GM12864 (cell line): Measurements from ENCODE around the gene UBAC2.

Experiments
- DNase-seq: peaks from one replicate; pipeline ENCODE4 v3.0.0-alpha.2; 2011; ENCODE audit warnings: low read depth
- H3K4me3 ChIP-seq: 2 replicates; pipeline ENCODE4 v1.5.1; 2011; ENCODE audit warnings: mild to moderate bottlenecking, low read depth, low read length, control low read depth
- CTCF ChIP-seq: IDR thresholded peaks from 2 replicates; pipeline ENCODE4 v1.5.1; 2011; ENCODE audit warnings: low read depth, mild to moderate bottlenecking, moderate library complexity, low read length, control low read depth, inconsistent platforms; ENCODE audit errors: missing control alignments

The UBAC2 gene

GRCh38 chr13:99334221-99334620 lies 133.6 kb downstream of the UBAC2 start:
- no peak for TF ChIP-seq CTCF
- no peak overlapping the region for H3K4me3 ChIP-seq
- no peak for DNase-seq

GRCh38 chr13:99335087-99335486 lies 134.4 kb downstream of the UBAC2 start:
- no peak for DNase-seq
- no peak overlapping the region for H3K4me3 ChIP-seq
- no peak for TF ChIP-seq CTCF

- TF ChIP-seq CTCF, result no peak
- no peak for DNase-seq
- H3K4me3 ChIP-seq, result no peak overlapping the region
Observed at GRCh38 chr13:99335603-99336002, 134.9 kb downstream of the UBAC2 start.

GRCh38 chr13:99339230-99339721 lies 138.6 kb downstream of the UBAC2 start:
- no peak for DNase-seq
- no peak overlapping the region for H3K4me3 ChIP-seq
- TF ChIP-seq CTCF, result no peak

GRCh38 chr13:99339736-99340397 lies 139.2 kb downstream of the UBAC2 start:
- DNase-seq, result no peak
- TF ChIP-seq CTCF, result no peak
- H3K4me3 ChIP-seq, result no peak overlapping the region

GRCh38 chr13:99340638-99341037 lies 140.0 kb downstream of the UBAC2 start:
- no peak for DNase-seq
- no peak overlapping the region for H3K4me3 ChIP-seq
- TF ChIP-seq CTCF, result no peak
